Measurements from ENCODE around the gene GLT6D1.

Gene GLT6D1

GRCh38 chr9:135586601-135587109 lies 52.7 kb downstream of the GLT6D1 start:
- no peak overlapping the region for H3K27ac ChIP-seq (replicated peaks)
- DNase-seq (ENCODE audit: low read depth in 1 of 2, low spot score in 1 of 2) = no peak
- peaks cover 2% of the 10 kb centered on the region for H3K27me3 ChIP-seq (ENCODE audit: insufficient read depth, poor library complexity, severe bottlenecking)
- no peak for TF ChIP-seq REST (IDR thresholded peaks at IDR 0.05; ENCODE audit: insufficient replicate concordance, low read depth)
- TF ChIP-seq GABPA (IDR thresholded peaks at IDR 0.05; ENCODE audit: low read depth) = no peak
- TF ChIP-seq CTCF (IDR thresholded peaks at IDR 0.05; ENCODE audit: insufficient read depth, low read length) = no peak
- TF ChIP-seq SPI1 (IDR thresholded peaks at IDR 0.05; ENCODE audit: borderline replicate concordance, low read depth) = no peak
- no peak for TF ChIP-seq POLR2AphosphoS5 (IDR thresholded peaks at IDR 0.05; ENCODE audit: low read depth)
- H3K4me3 ChIP-seq (replicated peaks; ENCODE audit: insufficient read depth, low read length) = no peak overlapping the region

- TF ChIP-seq POLR2AphosphoS5 (IDR thresholded peaks at IDR 0.05; ENCODE audit: low read depth) (no peak), GABPA (IDR thresholded peaks at IDR 0.05; ENCODE audit: low read depth) (no peak), CTCF (IDR thresholded peaks at IDR 0.05; ENCODE audit: insufficient read depth, low read length) (no peak), SPI1 (IDR thresholded peaks at IDR 0.05; ENCODE audit: borderline replicate concordance, low read depth) (no peak), REST (IDR thresholded peaks at IDR 0.05; ENCODE audit: insufficient replicate concordance, low read depth) (no peak)
- no peak for DNase-seq (ENCODE audit: low read depth in 1 of 2, low spot score in 1 of 2)
- Histone ChIP-seq H3K4me3 (replicated peaks; ENCODE audit: insufficient read depth, low read length) (no peak overlapping the region), H3K27me3 (ENCODE audit: insufficient read depth, poor library complexity, severe bottlenecking) (peaks cover 2% of the 10 kb centered on the region), H3K27ac (replicated peaks) (no peak overlapping the region)
Observed at GRCh38 chr9:135584934-135585333, 54.4 kb downstream of the GLT6D1 start.

GRCh38 chr9:135584371-135584770 lies 55.0 kb downstream of the GLT6D1 start:
- no peak for TF ChIP-seq POLR2AphosphoS5 (IDR thresholded peaks at IDR 0.05; ENCODE audit: low read depth)
- no peak for TF ChIP-seq SPI1 (IDR thresholded peaks at IDR 0.05; ENCODE audit: borderline replicate concordance, low read depth)
- no peak for TF ChIP-seq REST (IDR thresholded peaks at IDR 0.05; ENCODE audit: insufficient replicate concordance, low read depth)
- Histone ChIP-seq H3K27ac (replicated peaks) (no peak overlapping the region), H3K27me3 (ENCODE audit: insufficient read depth, poor library complexity, severe bottlenecking) (peaks cover 2% of the 10 kb centered on the region), H3K4me3 (replicated peaks; ENCODE audit: insufficient read depth, low read length) (no peak overlapping the region)
- DNase-seq (ENCODE audit: low read depth in 1 of 2, low spot score in 1 of 2) = no peak
